ENCODE measurements around the gene CD9. TPM values are rescaled to one million over a fixed set of nuclear protein-coding genes. Genes with fewer than 3 reads are reported as not detected.
"Not testable (repeated sequence)": the region's sequence is repeated elsewhere in the genome, so short reads cannot be mapped to it uniquely, and the experiment has no call there.

CD9 gene
- total RNA-seq, 2 donors from 2014 or later: 0.76 to 1.6 TPM

DNA sequence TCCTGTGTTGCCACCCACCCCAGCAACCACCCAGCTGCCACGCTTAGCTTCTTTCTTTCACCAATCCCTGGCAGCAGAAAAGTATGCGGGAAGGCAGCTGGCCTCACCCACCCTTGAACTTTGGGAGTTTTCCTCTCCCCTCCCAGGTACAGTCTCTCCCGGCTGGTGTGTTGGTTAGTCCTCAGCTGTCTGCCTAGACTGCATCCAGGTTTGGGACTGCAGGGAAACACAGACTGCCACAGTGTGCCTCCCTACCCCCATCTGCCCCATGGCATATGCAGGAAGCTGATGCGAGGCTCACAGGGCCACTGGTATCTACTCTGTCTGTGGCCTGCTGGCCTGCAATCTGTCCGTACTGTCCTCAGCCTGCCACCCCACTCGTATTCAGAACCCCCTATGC, 2.1 kb downstream of the CD9 start:
- Mint-ChIP-seq H3K9me3 (no peaks in the 10 kb centered on the region), H3K4me3 (no peak overlapping the region), H3K4me1 (peaks cover 6% of the 10 kb centered on the region), H3K27ac (no peak overlapping the region), H3K36me3 (ENCODE audit: low read depth) (no peaks in the 10 kb centered on the region), H3K27me3 (peaks cover 41% of the 10 kb centered on the region)
- no peak for ATAC-seq (replicated peaks)

DNA sequence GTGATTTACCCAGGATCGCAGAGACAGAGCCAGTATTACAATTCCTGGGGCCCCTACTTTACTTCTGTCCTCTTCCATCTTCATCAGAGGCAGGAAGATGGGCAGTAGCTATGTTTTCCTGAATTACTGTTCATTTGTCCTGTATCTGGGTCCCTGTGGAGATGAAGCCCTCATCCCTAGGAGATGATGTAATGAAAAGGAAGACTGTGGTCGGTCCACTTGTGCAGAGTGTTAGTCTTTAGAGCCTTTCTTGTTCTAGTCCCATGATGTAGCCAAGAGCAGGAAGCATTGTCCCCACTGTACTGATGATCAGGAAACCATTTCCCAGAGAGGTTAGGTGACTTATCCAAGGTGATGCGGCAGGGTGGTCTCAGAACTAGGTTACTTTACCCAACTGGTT, 2.6 kb downstream of the CD9 start:
- Mint-ChIP-seq H3K4me3 (no peak overlapping the region), H3K9me3 (no peaks in the 10 kb centered on the region), H3K27me3 (peaks cover 39% of the 10 kb centered on the region), H3K4me1 (peaks cover 6% of the 10 kb centered on the region), H3K36me3 (ENCODE audit: low read depth) (no peaks in the 10 kb centered on the region), H3K27ac (no peak overlapping the region)
- ATAC-seq (replicated peaks): no peak

DNA sequence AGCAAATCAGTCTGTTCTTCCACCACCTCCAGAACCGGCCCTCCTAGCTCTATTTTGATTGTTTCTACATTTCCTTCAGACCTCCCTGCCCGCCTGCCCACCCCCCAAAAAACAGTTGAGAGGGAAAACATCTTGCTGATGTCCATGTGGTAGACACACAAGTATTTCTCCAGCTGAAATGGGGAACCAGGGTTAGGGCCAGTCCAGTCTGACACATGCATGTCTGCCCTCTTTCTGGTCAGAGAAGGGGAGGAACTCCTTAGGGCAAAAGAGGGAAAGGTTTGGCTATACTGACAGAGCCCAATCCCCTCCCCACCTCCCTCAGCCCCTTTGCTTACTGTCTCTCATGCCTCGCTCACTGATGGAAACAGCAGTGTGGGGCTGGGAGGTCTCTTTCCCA, 3.4 kb downstream of the CD9 start:
- Mint-ChIP-seq H3K27me3 (peaks cover 32% of the 10 kb centered on the region), H3K4me1 (peaks cover 6% of the 10 kb centered on the region), H3K9me3 (no peaks in the 10 kb centered on the region), H3K27ac (no peak overlapping the region), H3K4me3 (no peak overlapping the region), H3K36me3 (ENCODE audit: low read depth) (no peaks in the 10 kb centered on the region)
- ATAC-seq (replicated peaks): no peak

DNA sequence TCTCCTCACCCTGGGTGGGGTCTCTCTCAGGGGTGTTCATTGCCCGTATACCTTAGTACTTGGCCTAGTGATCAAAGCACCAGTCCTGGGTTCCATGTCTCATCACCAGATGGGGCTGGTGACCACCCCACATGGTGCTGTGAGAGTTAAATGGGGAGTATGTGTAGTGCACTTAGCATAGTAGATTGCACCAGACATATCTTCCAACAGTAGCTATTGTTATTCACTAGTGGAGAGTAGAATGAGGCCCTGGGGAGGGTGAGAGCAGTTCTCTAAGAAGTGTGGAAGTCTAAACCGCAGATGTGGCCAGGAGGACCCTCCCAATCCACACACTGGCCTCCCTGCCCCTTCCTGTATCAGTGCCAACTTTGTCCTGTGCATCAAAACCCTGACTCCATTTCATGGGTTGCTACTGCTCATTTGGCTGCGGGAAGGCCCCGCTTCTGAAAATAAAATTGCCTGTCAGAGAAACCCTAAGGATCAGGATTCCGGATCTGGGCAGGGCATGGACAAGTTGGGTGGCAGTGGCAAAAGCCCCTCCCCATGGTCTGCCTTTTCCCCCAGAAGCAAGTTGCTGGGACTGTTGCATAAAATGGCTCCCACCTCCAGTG, 4.4 kb downstream of the CD9 start:
- H3K27me3 Mint-ChIP-seq: peaks cover 25% of the 10 kb centered on the region
- H3K9me3 Mint-ChIP-seq: no peaks in the 10 kb centered on the region
- H3K36me3 Mint-ChIP-seq (ENCODE audit: low read depth): no peaks in the 10 kb centered on the region
- ATAC-seq (replicated peaks): no peak
- H3K4me1 Mint-ChIP-seq: no peaks in the 10 kb centered on the region
- H3K27ac Mint-ChIP-seq: no peak overlapping the region
- no peak overlapping the region for H3K4me3 Mint-ChIP-seq

DNA sequence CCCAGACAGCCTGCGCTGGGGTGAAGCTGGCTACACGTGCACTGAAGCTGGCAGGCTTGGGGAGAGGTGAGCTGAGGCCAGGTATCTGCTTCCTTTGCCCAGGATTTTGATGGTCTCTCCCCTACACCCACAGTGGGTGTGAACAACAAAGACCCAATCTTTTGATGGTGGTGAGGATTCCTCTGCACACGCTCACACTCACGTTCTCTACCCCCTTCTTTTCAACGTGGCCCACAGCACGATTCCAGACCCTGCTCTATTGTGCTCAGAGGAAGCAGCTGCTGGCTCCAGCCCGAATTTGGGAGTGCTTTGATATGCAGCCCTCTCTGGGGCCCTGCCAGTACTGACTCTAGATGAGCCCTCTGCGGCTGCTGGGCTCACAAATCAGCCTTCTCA, 4.9 kb downstream of the CD9 start:
- no peak overlapping the region for H3K4me3 Mint-ChIP-seq
- H3K27me3 Mint-ChIP-seq: peaks cover 25% of the 10 kb centered on the region
- H3K36me3 Mint-ChIP-seq (ENCODE audit: low read depth): no peaks in the 10 kb centered on the region
- H3K4me1 Mint-ChIP-seq: no peaks in the 10 kb centered on the region
- no peak for ATAC-seq (replicated peaks)
- no peaks in the 10 kb centered on the region for H3K9me3 Mint-ChIP-seq
- no peak overlapping the region for H3K27ac Mint-ChIP-seq

DNA sequence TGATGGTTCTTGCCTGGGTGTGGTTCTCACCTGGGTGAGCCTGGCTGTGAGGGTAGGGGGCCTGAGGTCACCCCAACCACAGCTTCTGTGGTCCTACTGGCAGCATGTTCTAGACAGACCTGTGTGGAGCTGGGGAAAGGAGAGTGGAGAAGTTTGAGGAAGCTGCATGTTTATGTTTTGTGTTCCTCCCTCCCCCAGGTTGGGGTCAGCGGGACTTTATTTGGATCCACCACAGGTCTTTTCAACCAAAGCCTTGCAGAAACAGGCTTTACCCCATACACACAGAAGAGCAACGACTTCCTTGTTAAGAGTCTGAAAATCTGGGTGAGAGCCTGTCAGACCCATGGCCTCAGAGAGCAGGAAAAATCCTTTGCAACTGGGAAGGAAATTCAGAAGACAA, 5.6 kb downstream of the CD9 start:
- H3K4me3 Mint-ChIP-seq: no peak overlapping the region
- no peak overlapping the region for H3K27ac Mint-ChIP-seq
- no peaks in the 10 kb centered on the region for H3K4me1 Mint-ChIP-seq
- peaks cover 25% of the 10 kb centered on the region for H3K27me3 Mint-ChIP-seq
- no peaks in the 10 kb centered on the region for H3K9me3 Mint-ChIP-seq
- ATAC-seq (replicated peaks): no peak
- no peaks in the 10 kb centered on the region for H3K36me3 Mint-ChIP-seq (ENCODE audit: low read depth)

DNA sequence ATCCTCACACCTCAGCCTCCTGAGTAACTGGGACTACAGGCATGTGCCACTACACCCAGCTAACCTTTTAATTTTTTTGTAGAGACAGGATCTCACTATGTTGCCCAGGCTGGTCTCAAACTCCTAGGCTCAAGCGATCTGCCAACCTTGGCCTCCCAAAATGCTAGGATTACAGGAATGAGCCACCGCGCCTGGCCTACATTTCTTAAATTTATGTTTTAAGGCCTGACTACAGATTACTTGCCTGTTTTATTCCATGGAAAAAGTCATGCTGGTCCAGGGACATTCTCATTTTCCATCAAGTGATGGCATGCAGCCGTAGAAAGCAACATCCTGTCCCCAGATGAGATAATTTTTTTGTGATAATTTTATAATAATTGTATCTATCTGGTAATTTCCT, 6.1 kb downstream of the CD9 start:
- Mint-ChIP-seq H3K4me3 (no peak overlapping the region), H3K4me1 (no peaks in the 10 kb centered on the region), H3K36me3 (ENCODE audit: low read depth) (no peaks in the 10 kb centered on the region), H3K27me3 (peaks cover 21% of the 10 kb centered on the region), H3K27ac (no peak overlapping the region), H3K9me3 (no peaks in the 10 kb centered on the region)
- ATAC-seq (replicated peaks): no peak

DNA sequence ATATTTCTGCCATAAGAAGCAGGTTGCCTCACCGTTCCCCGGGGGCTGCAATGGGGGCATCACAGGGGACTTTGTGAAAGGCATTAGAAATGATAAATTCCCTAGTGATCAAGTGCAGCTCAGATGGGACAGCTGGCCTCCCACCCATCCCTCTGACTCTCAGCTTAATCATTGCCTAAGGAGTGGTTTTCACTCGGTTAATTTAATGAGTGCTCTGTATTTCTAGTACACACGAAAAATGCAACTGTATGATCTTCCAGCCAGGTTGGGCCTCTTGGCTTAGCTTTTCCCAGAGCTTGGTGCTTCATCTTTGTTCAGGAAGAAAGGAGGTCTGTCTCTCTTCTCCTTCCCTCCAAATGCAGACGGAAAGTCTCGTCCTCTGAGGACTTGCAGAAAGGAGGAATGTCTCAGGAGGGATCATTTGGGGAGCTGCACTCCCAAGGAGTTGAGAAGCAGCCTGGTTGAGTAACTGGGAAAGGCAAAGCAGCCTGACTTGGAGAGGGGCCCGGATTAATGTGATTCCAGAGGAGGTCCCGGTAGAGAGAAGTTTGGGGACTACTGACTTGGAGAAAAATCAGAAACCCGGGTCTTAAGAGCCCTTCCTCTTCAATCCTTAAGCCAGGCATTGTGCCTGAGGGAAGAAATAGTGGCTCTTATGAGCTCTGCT, 7.2 kb downstream of the CD9 start:
- no peaks in the 10 kb centered on the region for H3K9me3 Mint-ChIP-seq
- no peaks in the 10 kb centered on the region for H3K36me3 Mint-ChIP-seq (ENCODE audit: low read depth)
- H3K27ac Mint-ChIP-seq: no peak overlapping the region
- ATAC-seq (replicated peaks): no peak
- H3K4me1 Mint-ChIP-seq: no peaks in the 10 kb centered on the region
- H3K4me3 Mint-ChIP-seq: no peak overlapping the region
- H3K27me3 Mint-ChIP-seq: peaks cover 16% of the 10 kb centered on the region

DNA sequence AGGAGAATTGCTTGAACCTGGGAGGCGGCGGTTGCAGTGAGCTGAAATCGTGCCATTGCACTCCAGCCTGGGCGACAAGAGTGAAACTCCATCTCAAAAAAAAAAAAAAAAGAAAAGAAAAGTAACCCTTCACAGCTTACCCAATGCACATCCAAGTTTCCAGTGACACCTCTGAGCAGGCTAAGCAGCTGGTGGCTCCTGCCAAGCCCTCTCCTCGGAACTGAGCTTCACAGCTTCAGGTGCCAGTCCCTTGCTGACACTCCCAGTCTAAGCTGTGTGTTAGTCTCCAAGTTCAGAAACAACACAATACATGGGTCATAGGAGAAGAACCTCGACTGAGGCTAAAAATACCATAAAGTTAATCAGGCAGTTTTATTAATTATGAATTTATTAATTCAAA, 7.9 kb downstream of the CD9 start:
- Mint-ChIP-seq H3K27me3 (peaks cover 9% of the 10 kb centered on the region), H3K36me3 (ENCODE audit: low read depth) (no peaks in the 10 kb centered on the region), H3K9me3 (no peaks in the 10 kb centered on the region), H3K27ac (no peak overlapping the region), H3K4me3 (no peak overlapping the region), H3K4me1 (no peaks in the 10 kb centered on the region)
- no peak for ATAC-seq (replicated peaks)

DNA sequence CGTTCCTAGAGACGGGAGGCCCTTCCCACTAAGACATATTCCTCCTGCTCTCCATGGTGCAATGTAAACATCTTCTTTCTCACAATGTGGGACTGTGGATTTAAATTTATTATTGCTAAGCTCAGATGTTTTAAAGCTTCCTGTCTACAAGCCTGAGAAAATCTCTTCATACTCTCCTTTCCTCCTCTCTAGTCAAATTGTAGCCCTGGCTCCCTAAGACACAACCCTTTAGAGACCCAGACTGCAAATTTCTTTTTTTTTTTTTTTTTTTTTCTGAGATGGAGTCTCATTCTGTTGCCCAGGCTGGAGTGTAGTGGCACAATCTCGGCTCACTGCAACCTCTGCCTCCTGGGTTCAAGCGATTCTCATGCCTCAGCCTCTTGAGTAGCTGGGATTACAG, 9.2 kb downstream of the CD9 start:
- H3K27ac Mint-ChIP-seq; H3K9me3 Mint-ChIP-seq; H3K27me3 Mint-ChIP-seq; H3K4me3 Mint-ChIP-seq; H3K4me1 Mint-ChIP-seq; ATAC-seq (replicated peaks); H3K36me3 Mint-ChIP-seq (ENCODE audit: low read depth): not testable (repeated sequence)

DNA sequence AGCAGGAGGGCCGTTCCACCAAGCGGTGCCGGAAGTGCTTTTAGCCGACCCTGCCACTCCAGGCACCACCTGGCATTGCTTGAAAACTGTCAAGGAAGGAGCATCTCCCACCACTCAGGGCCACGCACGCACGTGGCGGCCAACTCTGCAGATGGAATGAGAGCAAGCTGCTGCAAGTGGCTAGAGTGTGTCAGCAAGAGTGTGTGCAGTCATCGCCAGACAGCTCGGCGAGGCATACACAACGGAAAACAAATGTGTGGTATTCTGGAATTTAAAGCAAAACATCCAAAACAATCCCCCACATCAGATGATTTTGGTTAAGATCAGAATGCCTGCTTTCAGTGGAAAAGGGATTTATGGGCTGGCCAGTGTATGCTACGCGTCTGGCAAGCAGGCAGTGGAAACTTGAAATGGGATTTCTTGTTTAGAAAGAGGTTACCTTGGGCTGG, 11.2 kb downstream of the CD9 start:
- no peaks in the 10 kb centered on the region for H3K4me1 Mint-ChIP-seq
- no peaks in the 10 kb centered on the region for H3K36me3 Mint-ChIP-seq (ENCODE audit: low read depth)
- no peaks in the 10 kb centered on the region for H3K27me3 Mint-ChIP-seq
- ATAC-seq (replicated peaks): no peak
- H3K4me3 Mint-ChIP-seq: no peak overlapping the region
- no peaks in the 10 kb centered on the region for H3K9me3 Mint-ChIP-seq
- H3K27ac Mint-ChIP-seq: no peak overlapping the region

DNA sequence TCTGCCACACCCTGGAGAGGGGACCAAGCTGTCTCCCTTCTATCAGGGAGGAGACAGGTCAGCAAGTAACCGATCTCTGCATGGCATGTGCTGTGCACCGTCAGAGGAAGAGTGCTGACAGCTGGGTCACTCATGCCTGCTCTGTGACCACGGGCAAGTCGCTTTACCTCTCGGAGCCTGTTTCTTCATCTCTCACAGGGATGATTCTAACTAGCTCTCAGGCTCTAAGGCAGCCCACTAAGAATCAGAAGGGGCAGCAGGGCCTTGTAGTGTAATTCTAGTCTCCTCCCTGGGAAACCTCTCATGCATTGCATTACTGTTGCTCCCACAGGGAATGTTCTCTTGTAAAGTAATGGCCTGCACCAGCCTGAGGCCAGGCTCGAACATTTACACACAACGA, 11.9 kb downstream of the CD9 start:
- Mint-ChIP-seq H3K36me3 (ENCODE audit: low read depth) (no peaks in the 10 kb centered on the region), H3K27ac (no peak overlapping the region), H3K4me3 (no peak overlapping the region), H3K9me3 (no peaks in the 10 kb centered on the region), H3K4me1 (no peaks in the 10 kb centered on the region), H3K27me3 (no peaks in the 10 kb centered on the region)
- no peak for ATAC-seq (replicated peaks)

DNA sequence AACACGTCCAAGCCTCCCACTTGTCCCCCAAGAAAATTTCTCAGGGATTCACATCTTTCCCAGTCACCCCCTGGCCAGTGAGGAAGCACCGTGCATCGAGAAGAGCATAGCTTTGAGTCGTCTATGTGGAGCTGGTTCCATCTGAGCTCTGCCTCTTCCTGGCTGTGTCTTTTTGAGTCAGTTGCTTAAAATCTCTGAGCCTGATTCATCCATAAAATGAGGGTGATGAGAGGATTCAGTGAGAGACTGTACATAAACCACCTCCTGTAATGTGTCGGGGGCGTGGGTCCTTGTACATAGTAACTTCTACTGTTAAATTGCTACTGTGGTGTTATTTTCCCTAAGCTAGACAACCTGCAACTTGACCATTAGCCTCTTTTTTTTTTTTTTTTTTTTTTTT, 13.8 kb downstream of the CD9 start:
- no peaks in the 10 kb centered on the region for H3K36me3 Mint-ChIP-seq (ENCODE audit: low read depth)
- no peaks in the 10 kb centered on the region for H3K27me3 Mint-ChIP-seq
- no peak overlapping the region for H3K4me3 Mint-ChIP-seq
- H3K27ac Mint-ChIP-seq: no peak overlapping the region
- peaks cover 6% of the 10 kb centered on the region for H3K4me1 Mint-ChIP-seq
- ATAC-seq (replicated peaks): no peak
- no peaks in the 10 kb centered on the region for H3K9me3 Mint-ChIP-seq

DNA sequence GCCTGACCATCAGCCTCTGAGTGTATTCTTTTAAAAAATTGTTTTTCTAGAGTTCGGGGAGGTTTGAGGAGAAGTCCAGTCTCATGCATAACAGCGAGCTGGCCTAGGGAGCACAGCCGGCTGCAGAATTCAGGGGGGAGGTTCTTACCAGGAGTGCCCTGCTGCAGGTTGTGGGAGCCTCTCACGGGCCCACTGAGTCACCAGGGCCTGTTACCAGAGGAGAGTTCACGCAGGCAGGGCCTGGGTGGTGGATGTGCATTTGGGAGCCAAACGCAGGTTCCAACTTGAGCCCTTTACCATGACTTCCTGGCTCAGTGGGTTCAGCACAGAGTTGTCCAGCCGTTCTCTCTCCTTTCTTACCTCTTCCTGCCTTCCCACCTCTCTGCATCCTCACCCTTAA, 14.4 kb downstream of the CD9 start:
- Mint-ChIP-seq H3K4me1 (peaks cover 6% of the 10 kb centered on the region), H3K9me3 (no peaks in the 10 kb centered on the region), H3K27ac (no peak overlapping the region), H3K27me3 (no peaks in the 10 kb centered on the region), H3K4me3 (no peak overlapping the region), H3K36me3 (ENCODE audit: low read depth) (no peaks in the 10 kb centered on the region)
- no peak for ATAC-seq (replicated peaks)

DNA sequence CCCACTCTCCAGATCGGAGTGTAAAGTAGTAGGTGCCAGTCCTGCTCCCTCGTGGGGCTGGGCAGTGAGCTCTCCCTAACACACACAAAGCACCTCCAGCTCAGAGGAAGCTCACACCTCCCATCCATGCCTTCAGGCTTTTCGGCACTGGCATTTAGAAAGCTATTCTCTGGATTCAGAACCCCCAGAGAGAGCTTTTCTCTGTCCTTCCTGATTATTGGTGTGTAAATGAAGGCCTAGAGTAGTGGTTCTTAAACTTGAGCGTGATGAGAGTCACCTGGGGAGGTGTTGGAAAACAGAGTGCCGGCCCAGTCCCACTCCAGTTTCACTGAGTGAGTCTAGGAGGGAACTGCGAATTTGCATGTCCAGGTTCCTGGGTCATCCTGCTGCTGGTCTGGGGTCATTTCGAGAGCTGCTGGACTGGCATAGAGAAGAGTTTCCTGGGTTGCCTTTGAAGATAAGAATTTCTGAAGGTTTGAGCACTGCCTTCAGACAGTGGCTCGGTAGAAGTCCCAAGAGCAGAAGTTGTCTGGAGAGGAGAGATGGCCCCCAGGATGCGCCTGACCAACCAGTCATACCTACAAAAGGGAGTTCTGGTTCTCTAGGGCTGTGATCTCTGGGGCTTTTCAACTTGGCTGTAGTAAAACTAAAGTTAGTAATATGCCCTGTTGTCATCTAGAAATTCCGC, 15.1 kb downstream of the CD9 start:
- Mint-ChIP-seq H3K27ac (peak overlapping the region; percentile 40), H3K36me3 (ENCODE audit: low read depth) (no peaks in the 10 kb centered on the region), H3K27me3 (peaks cover 6% of the 10 kb centered on the region), H3K9me3 (no peaks in the 10 kb centered on the region), H3K4me3 (no peak overlapping the region), H3K4me1 (peaks cover 6% of the 10 kb centered on the region)
- ATAC-seq (replicated peaks): no peak

All from activated T-helper 17 cell treated with anti-CD3 and anti-CD28 coated beads, Interleukin-2, amount 50 U/mL, for 72 hours (primary cell).